H9 (cell line): ENCODE data around the gene MSH3. TPM values are rescaled to one million over a fixed set of nuclear protein-coding genes. Genes with fewer than 3 reads are reported as not detected.
A peak's percentile ranks its signal among the peaks of the same experiment; 100 is the strongest.

Experiments used
- DNase-seq: peaks from one replicate; pipeline ENCODE4 v3.0.0-alpha.2; 2017
- H2AFZ ChIP-seq: one replicate; pipeline ENCODE4 v1.6.1; 2013; ENCODE audit warnings: mild to moderate bottlenecking, low read length, control low read depth, moderate library complexity
- H2AK5ac ChIP-seq: 2 replicates; pipeline ENCODE4 v1.6.1; 2013; ENCODE audit warnings: low read length, control low read depth, mixed read lengths; ENCODE audit not compliant: insufficient read length
- H2BK120ac ChIP-seq: one replicate; pipeline ENCODE4 v1.6.1; 2013; ENCODE audit warnings: low read depth, mild to moderate bottlenecking, low read length, control low read depth, inconsistent platforms; ENCODE audit not compliant: poor library complexity, severe bottlenecking
- H2BK12ac ChIP-seq: 2 replicates; pipeline ENCODE4 v1.6.1; 2013; ENCODE audit warnings: low read length, control low read depth, mixed read lengths, low read depth; ENCODE audit not compliant: insufficient read length
- H2BK15ac ChIP-seq: 2 replicates; pipeline ENCODE4 v1.6.1; 2013; ENCODE audit warnings: low read depth, low read length, control low read depth
- H2BK20ac ChIP-seq: one replicate; pipeline ENCODE4 v1.6.1; 2013; ENCODE audit warnings: low read depth, mild to moderate bottlenecking, low read length, control low read depth, inconsistent platforms; ENCODE audit not compliant: poor library complexity, severe bottlenecking
- H2BK5ac ChIP-seq: 2 replicates; pipeline ENCODE4 v1.6.1; 2013; ENCODE audit warnings: low read length, control low read depth, mixed read lengths; ENCODE audit not compliant: insufficient read length
- H3K14ac ChIP-seq: 2 replicates; pipeline ENCODE4 v1.6.1; 2013; ENCODE audit warnings: low read length, control low read depth; ENCODE audit not compliant: insufficient read depth
- H3K18ac ChIP-seq: 2 replicates; pipeline ENCODE4 v1.6.1; 2013; ENCODE audit warnings: low read depth, mild to moderate bottlenecking, mixed read lengths, low read length, control low read depth; ENCODE audit not compliant: insufficient read length
- H3K23ac ChIP-seq: 2 replicates; pipeline ENCODE4 v1.6.1; 2013; ENCODE audit warnings: low read length, control low read depth, mixed read lengths, low read depth; ENCODE audit not compliant: insufficient read length
- H3K23me2 ChIP-seq: 2 replicates; pipeline ENCODE4 v1.6.1; 2013; ENCODE audit warnings: low read depth, mild to moderate bottlenecking, mixed read lengths, low read length, control low read depth; ENCODE audit not compliant: insufficient read length, poor library complexity, severe bottlenecking
- H3K27ac ChIP-seq: 2 replicates; pipeline ENCODE4 v1.5.1; 2013; ENCODE audit warnings: low read length, control low read depth, mixed read lengths, low read depth; ENCODE audit not compliant: insufficient read length
- H3K27me3 ChIP-seq: 2 replicates; pipeline ENCODE4 v1.6.1; 2013; ENCODE audit warnings: low read length, control low read depth, inconsistent platforms; ENCODE audit not compliant: insufficient read depth
- H3K4ac ChIP-seq: 2 replicates; pipeline ENCODE4 v1.6.1; 2013; ENCODE audit warnings: low read depth, mild to moderate bottlenecking, control low read depth, inconsistent platforms, low read length, moderate library complexity
- H3K4me1 ChIP-seq: 2 replicates; pipeline ENCODE4 v1.6.1; 2013; ENCODE audit warnings: low read length, control low read depth, inconsistent platforms; ENCODE audit not compliant: insufficient read depth
- H3K4me2 ChIP-seq: 2 replicates; pipeline ENCODE4 v1.6.1; 2013; ENCODE audit warnings: low read length, control low read depth, mixed read lengths; ENCODE audit not compliant: insufficient read length, insufficient read depth
- H3K56ac ChIP-seq: 2 replicates; pipeline ENCODE4 v1.6.1; 2013; ENCODE audit warnings: low read depth, mild to moderate bottlenecking, mixed read lengths, low read length, control low read depth; ENCODE audit not compliant: insufficient read length
- H3K79me1 ChIP-seq: 2 replicates; pipeline ENCODE4 v1.6.1; 2013; ENCODE audit warnings: low read depth, mild to moderate bottlenecking, moderate library complexity, low read length, control low read depth, inconsistent platforms; ENCODE audit not compliant: insufficient read depth, poor library complexity, severe bottlenecking
- H3K79me2 ChIP-seq: 2 replicates; pipeline ENCODE4 v1.6.1; 2013; ENCODE audit warnings: low read length, control low read depth, inconsistent platforms; ENCODE audit not compliant: insufficient read depth
- H3K9ac ChIP-seq: 2 replicates; pipeline ENCODE4 v1.6.1; 2013; ENCODE audit warnings: low read length, control low read depth, mixed read lengths; ENCODE audit not compliant: insufficient read length; ENCODE audit errors: extremely low read depth
- H3K9me3 ChIP-seq: one replicate; pipeline ENCODE4 v1.6.1; 2013; ENCODE audit warnings: low read depth, low read length, inconsistent platforms; ENCODE audit not compliant: control insufficient read depth
- H3T11ph ChIP-seq: one replicate; pipeline ENCODE4 v1.6.1; 2013; ENCODE audit warnings: mild to moderate bottlenecking, low read length, control low read depth, inconsistent platforms
- H4K20me1 ChIP-seq: one replicate; pipeline ENCODE4 v1.6.1; 2013; ENCODE audit not compliant: control insufficient read depth, insufficient read length, insufficient read depth
- H4K5ac ChIP-seq: 2 replicates; pipeline ENCODE4 v1.6.1; 2013; ENCODE audit warnings: low read depth, mild to moderate bottlenecking, mixed read lengths, low read length, control low read depth; ENCODE audit not compliant: insufficient read length
- H4K8ac ChIP-seq: replicated peaks from 2 replicates; pipeline ENCODE4 v1.6.1; 2013; ENCODE audit warnings: low read length, control low read depth, mixed read lengths, low read depth; ENCODE audit not compliant: insufficient read length
- H4K91ac ChIP-seq: 2 replicates; pipeline ENCODE4 v1.6.1; 2013; ENCODE audit warnings: low read depth, mild to moderate bottlenecking, moderate library complexity, mixed read lengths, low read length, control low read depth; ENCODE audit not compliant: insufficient read length
- H3K27ac Mint-ChIP-seq, 3 experiments: 2 replicates in 2 of 3; 3 replicates in 1 of 3; pipeline ENCODE4 v1.8.0; 2020 to 2021; ENCODE audit warnings: mixed read lengths in 3 of 3, mild to moderate bottlenecking in 1 of 3, moderate library complexity in 1 of 3
- H3K27me3 Mint-ChIP-seq: 2 replicates; pipeline ENCODE4 v1.8.0; 2021; ENCODE audit warnings: low read depth, mild to moderate bottlenecking, moderate library complexity, mixed read lengths
- H3K36me3 Mint-ChIP-seq, 3 experiments: 2 replicates in 2 of 3; 3 replicates in 1 of 3; pipeline ENCODE4 v1.8.0; 2020 to 2021; ENCODE audit warnings: low read depth in 3 of 3, mixed read lengths in 3 of 3; ENCODE audit not compliant: insufficient read depth in 1 of 3
- H3K4me1 Mint-ChIP-seq, 2 experiments: 2 replicates each; pipeline ENCODE4 v1.8.0; 2020; ENCODE audit warnings: mixed read lengths in 2 of 2
- H3K4me3 Mint-ChIP-seq, 2 experiments: 2 replicates in 1 of 2; 3 replicates in 1 of 2; pipeline ENCODE4 v1.8.0; 2020 to 2021; ENCODE audit warnings: mild to moderate bottlenecking in 2 of 2, mixed read lengths in 2 of 2, moderate library complexity in 1 of 2
- H3K9me3 Mint-ChIP-seq, 2 experiments: 2 replicates in 1 of 2; 3 replicates in 1 of 2; pipeline ENCODE4 v1.8.0; 2020; ENCODE audit warnings: mild to moderate bottlenecking in 2 of 2, mixed read lengths in 2 of 2, moderate library complexity in 1 of 2
- CTCF ChIP-seq: fragments of 200-600 bp; sonication (generic); conservative IDR thresholded peaks from 3 replicates; pipeline ENCODE4 v1.8.0; 2021; ENCODE audit warnings: antibody characterized with exemption, mild to moderate bottlenecking
- whole genome bisulfite sequencing: extraction: QIAGEN DNeasy Blood & Tissue Kit; methylation state at CpG from one replicate; pipeline ENCODE4 v1.1.7; 2013; ENCODE audit warnings: missing lambda C conversion rate, low lambda C conversion rate, mixed read lengths; ENCODE audit not compliant: insufficient read length; ENCODE audit errors: extremely low coverage; 5-methylcytosine and 5-hydroxymethylcytosine counted together
- total RNA-seq: library from RNA; stranded (reverse); gene quantifications from 2 replicates; pipeline ENCODE4 v1.2.1, GENCODE V29; 2021

MSH3 gene
- total RNA-seq, 1 experiment from 2014 or later = 17.3 TPM

GRCh38 chr5:80798166-80798565, 143.7 kb downstream of the MSH3 start:
- H3K79me2 ChIP-seq = no peaks in the 10 kb centered on the region
- H3K9me3 ChIP-seq = no peaks in the 10 kb centered on the region
- no peak overlapping the region for H3K4me3 Mint-ChIP-seq
- H3K4ac ChIP-seq = no peak overlapping the region
- H4K5ac ChIP-seq = no peak overlapping the region
- no peak overlapping the region for H3K14ac ChIP-seq
- no peak overlapping the region for H4K8ac ChIP-seq
- no peaks in the 10 kb centered on the region for H3K27me3 Mint-ChIP-seq
- WGBS = no CpG with 5 or more reads among the region's 1 CpG
- H3K4me2 ChIP-seq = no peak overlapping the region
- DNase-seq = no peak
- no peak overlapping the region for H3K18ac ChIP-seq
- H3K27ac Mint-ChIP-seq = peak overlapping the region in 1 of 3 experiments; percentile 45; a peak in 2 of 7 replicates
- no peak overlapping the region for H3K9ac ChIP-seq
- no peaks in the 10 kb centered on the region for H3K27me3 ChIP-seq
- no peak overlapping the region for H3K27ac ChIP-seq
- no peaks in the 10 kb centered on the region for H3K79me1 ChIP-seq
- no peaks in the 10 kb centered on the region for H3K23me2 ChIP-seq
- H2BK120ac ChIP-seq = no peak overlapping the region
- H3K36me3 Mint-ChIP-seq = peaks cover under 1 to 6% (median 2%) of the 10 kb centered on the region in 3 experiments; a peak in 4 of 7 replicates
- H4K91ac ChIP-seq = no peak overlapping the region
- H3K23ac ChIP-seq = no peak overlapping the region
- no peak overlapping the region for H3K56ac ChIP-seq
- H2BK15ac ChIP-seq = no peak overlapping the region
- no peak overlapping the region for H2BK12ac ChIP-seq
- no peak overlapping the region for H2AK5ac ChIP-seq
- H2BK5ac ChIP-seq = no peak overlapping the region
- no peak overlapping the region for H3T11ph ChIP-seq
- no peak overlapping the region for H2AFZ ChIP-seq
- no peaks in the 10 kb centered on the region for H3K9me3 Mint-ChIP-seq
- H2BK20ac ChIP-seq = no peak overlapping the region
- peaks cover 10 to 15% of the 10 kb centered on the region in 2 experiments for H3K4me1 Mint-ChIP-seq
- H4K20me1 ChIP-seq = no peaks in the 10 kb centered on the region
- H3K4me1 ChIP-seq = peaks cover 2% of the 10 kb centered on the region; the same call in 1 of the 2 replicates
- no peak for TF ChIP-seq CTCF
